SK-N-SH treated with all-trans-retinoic acid at 6 μM for 48 hours (cell line): ENCODE measurements around the gene ERN1.

Experiments
- ATAC-seq: fragments of 200-7000 bp; cut with Tn5 transposase; 3 replicates; pipeline ENCODE4 v1.9.1; 2020; ENCODE audit warnings: mild to moderate bottlenecking, moderate library complexity
- ARNTL ChIP-seq: fragments of 450-650 bp; formaldehyde crosslinking; IDR thresholded peaks from 2 replicates; pipeline ENCODE4 v1.5.0; 2020; ENCODE audit warnings: low read depth, mild to moderate bottlenecking, moderate library complexity, borderline replicate concordance
- BACH2 ChIP-seq: fragments of 250-450 bp; sonication (Bioruptor Pico); IDR thresholded peaks from 2 replicates; pipeline ENCODE4 v1.9.0; 2021; ENCODE audit warnings: mild to moderate bottlenecking, borderline replicate concordance
- CSDC2 ChIP-seq: fragments of 250-450 bp; sonication (Bioruptor Pico); IDR thresholded peaks from 2 replicates; pipeline ENCODE4 v1.5.0; 2020; ENCODE audit warnings: mild to moderate bottlenecking, moderate library complexity
- GLIS3 ChIP-seq: fragments of 250-450 bp; sonication (Bioruptor Pico); IDR thresholded peaks from 2 replicates; pipeline ENCODE4 v1.5.0; 2020; ENCODE audit warnings: mild to moderate bottlenecking, moderate library complexity
- ISL1 ChIP-seq: fragments of 250-450 bp; sonication (Bioruptor Pico); IDR thresholded peaks from 2 replicates; pipeline ENCODE4 v2.1.2; 2022; ENCODE audit warnings: mild to moderate bottlenecking, moderate library complexity
- OSR1 ChIP-seq: fragments of 250-450 bp; sonication (Bioruptor Pico); IDR thresholded peaks from 2 replicates; pipeline ENCODE4 v1.8.0; 2022; ENCODE audit warnings: moderate library complexity, mild to moderate bottlenecking, inconsistent platforms
- PPARA ChIP-seq: fragments of 250-450 bp; sonication (Bioruptor Pico); IDR thresholded peaks from 2 replicates; pipeline ENCODE4 v1.5.0; 2020; ENCODE audit warnings: mild to moderate bottlenecking, borderline replicate concordance
- RARB ChIP-seq: fragments of 250-450 bp; sonication (Bioruptor Pico); IDR thresholded peaks from 2 replicates; pipeline ENCODE4 v1.8.0; 2021; ENCODE audit warnings: mild to moderate bottlenecking, moderate library complexity
- SNAI2 ChIP-seq: fragments of 250-450 bp; sonication (Bioruptor Pico); IDR thresholded peaks from 2 replicates; pipeline ENCODE4 v1.5.0; 2020; ENCODE audit warnings: mild to moderate bottlenecking, moderate library complexity
- TCF4 ChIP-seq: fragments of 250-450 bp; sonication (Bioruptor Pico); IDR thresholded peaks from 2 replicates; pipeline ENCODE4 v1.8.0; 2021; ENCODE audit warnings: mild to moderate bottlenecking, moderate library complexity, borderline replicate concordance
- TOX ChIP-seq: fragments of 250-450 bp; sonication (Bioruptor Pico); IDR thresholded peaks from 2 replicates; pipeline ENCODE4 v1.8.0; 2021; ENCODE audit warnings: mild to moderate bottlenecking, moderate library complexity, borderline replicate concordance
- ZC3H10 ChIP-seq: fragments of 250-450 bp; sonication (Bioruptor Pico); IDR thresholded peaks from 2 replicates; pipeline ENCODE4 v1.5.1; 2021; ENCODE audit warnings: mild to moderate bottlenecking, moderate library complexity
- ZFP3 ChIP-seq: fragments of 250-450 bp; sonication (Bioruptor Pico); IDR thresholded peaks from 2 replicates; pipeline ENCODE4 v1.5.0; 2020; ENCODE audit warnings: mild to moderate bottlenecking, moderate library complexity
- ZFP30 ChIP-seq: fragments of 450-650 bp; formaldehyde crosslinking; IDR thresholded peaks from 2 replicates; pipeline ENCODE4 v1.5.0; 2022; ENCODE audit warnings: mild to moderate bottlenecking, moderate library complexity
- ZNF565 ChIP-seq: fragments of 450-650 bp; formaldehyde crosslinking; conservative IDR thresholded peaks from 2 replicates; pipeline ENCODE4 v1.5.0; 2020; ENCODE audit warnings: low read depth, mild to moderate bottlenecking, moderate library complexity
- ZNF70 ChIP-seq: fragments of 450-650 bp; formaldehyde crosslinking; IDR thresholded peaks from 2 replicates; pipeline ENCODE4 v1.5.0; 2020; ENCODE audit warnings: mild to moderate bottlenecking, moderate library complexity
- ZNF8 ChIP-seq: fragments of 450-650 bp; formaldehyde crosslinking; IDR thresholded peaks from 2 replicates; pipeline ENCODE4 v1.5.0; 2020; ENCODE audit warnings: mild to moderate bottlenecking, moderate library complexity
- TF ChIP-seq, protein P1 (sequence below): fragments of 250-450 bp; sonication (Bioruptor Pico); IDR thresholded peaks from 2 replicates; pipeline ENCODE4 v1.5.0; 2020; ENCODE audit warnings: mild to moderate bottlenecking, moderate library complexity
- TF ChIP-seq, protein P2 (sequence below): fragments of 250-450 bp; sonication (Bioruptor Pico); IDR thresholded peaks from 2 replicates; pipeline ENCODE4 v1.5.1; 2020; ENCODE audit warnings: low read depth, mild to moderate bottlenecking, moderate library complexity
- TF ChIP-seq, protein P3 (sequence below): fragments of 250-450 bp; sonication (Bioruptor Pico); IDR thresholded peaks from 2 replicates; pipeline ENCODE4 v1.8.0; 2020; ENCODE audit warnings: mild to moderate bottlenecking, moderate library complexity, borderline replicate concordance
- TF ChIP-seq, protein P4 (sequence below): fragments of 250-450 bp; sonication (Bioruptor Pico); IDR thresholded peaks from 2 replicates; pipeline ENCODE4 v1.5.1; 2021; ENCODE audit warnings: mild to moderate bottlenecking, moderate library complexity
- TF ChIP-seq, protein P5 (sequence below): fragments of 250-450 bp; sonication (Bioruptor Pico); IDR thresholded peaks from 2 replicates; pipeline ENCODE4 v1.8.0; 2021; ENCODE audit warnings: low read depth, mild to moderate bottlenecking, moderate library complexity, borderline replicate concordance

Gene ERN1

DNA sequence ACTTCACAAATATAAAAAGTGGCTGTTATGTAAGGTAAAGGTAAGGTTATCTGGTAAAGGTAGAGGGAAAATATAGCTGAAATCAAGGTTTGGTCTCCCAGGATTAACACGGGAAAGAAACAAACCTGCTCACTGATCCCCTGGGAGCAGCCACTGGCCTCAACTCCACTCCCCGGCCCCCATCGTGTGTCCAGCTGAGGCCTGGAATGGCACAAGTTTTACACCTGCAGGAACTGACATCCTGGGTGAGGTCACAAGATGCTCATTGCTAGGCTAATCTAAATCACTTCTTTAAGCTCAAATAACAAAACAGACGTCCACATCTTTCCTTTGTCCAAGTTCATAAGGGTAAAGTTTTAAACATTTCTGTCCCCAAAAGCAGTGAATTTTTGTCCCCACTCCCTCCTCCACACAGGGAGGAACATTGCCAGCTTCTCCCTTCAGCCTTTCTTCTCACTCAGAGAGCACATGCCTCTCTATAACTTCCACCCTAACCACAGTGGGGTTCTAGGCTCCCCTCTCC is 46.3 kb downstream of the ERN1 start:
- no peak for TF ChIP-seq RARB (CRISPR knock-in tag)
- TF ChIP-seq TCF4 (CRISPR knock-in tag): no peak
- TF ChIP-seq ISL1 (CRISPR knock-in tag): no peak
- TF ChIP-seq OSR1 (CRISPR knock-in tag): no peak
- TF ChIP-seq, protein P1, sequence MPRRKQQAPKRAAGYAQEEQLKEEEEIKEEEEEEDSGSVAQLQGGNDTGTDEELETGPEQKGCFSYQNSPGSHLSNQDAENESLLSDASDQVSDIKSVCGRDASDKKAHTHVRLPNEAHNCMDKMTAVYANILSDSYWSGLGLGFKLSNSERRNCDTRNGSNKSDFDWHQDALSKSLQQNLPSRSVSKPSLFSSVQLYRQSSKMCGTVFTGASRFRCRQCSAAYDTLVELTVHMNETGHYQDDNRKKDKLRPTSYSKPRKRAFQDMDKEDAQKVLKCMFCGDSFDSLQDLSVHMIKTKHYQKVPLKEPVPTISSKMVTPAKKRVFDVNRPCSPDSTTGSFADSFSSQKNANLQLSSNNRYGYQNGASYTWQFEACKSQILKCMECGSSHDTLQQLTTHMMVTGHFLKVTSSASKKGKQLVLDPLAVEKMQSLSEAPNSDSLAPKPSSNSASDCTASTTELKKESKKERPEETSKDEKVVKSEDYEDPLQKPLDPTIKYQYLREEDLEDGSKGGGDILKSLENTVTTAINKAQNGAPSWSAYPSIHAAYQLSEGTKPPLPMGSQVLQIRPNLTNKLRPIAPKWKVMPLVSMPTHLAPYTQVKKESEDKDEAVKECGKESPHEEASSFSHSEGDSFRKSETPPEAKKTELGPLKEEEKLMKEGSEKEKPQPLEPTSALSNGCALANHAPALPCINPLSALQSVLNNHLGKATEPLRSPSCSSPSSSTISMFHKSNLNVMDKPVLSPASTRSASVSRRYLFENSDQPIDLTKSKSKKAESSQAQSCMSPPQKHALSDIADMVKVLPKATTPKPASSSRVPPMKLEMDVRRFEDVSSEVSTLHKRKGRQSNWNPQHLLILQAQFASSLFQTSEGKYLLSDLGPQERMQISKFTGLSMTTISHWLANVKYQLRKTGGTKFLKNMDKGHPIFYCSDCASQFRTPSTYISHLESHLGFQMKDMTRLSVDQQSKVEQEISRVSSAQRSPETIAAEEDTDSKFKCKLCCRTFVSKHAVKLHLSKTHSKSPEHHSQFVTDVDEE: no peak
- TF ChIP-seq CSDC2: no peak
- no peak for TF ChIP-seq ZFP30 (CRISPR knock-in tag)
- TF ChIP-seq ZNF70: no peak
- TF ChIP-seq, protein P2, sequence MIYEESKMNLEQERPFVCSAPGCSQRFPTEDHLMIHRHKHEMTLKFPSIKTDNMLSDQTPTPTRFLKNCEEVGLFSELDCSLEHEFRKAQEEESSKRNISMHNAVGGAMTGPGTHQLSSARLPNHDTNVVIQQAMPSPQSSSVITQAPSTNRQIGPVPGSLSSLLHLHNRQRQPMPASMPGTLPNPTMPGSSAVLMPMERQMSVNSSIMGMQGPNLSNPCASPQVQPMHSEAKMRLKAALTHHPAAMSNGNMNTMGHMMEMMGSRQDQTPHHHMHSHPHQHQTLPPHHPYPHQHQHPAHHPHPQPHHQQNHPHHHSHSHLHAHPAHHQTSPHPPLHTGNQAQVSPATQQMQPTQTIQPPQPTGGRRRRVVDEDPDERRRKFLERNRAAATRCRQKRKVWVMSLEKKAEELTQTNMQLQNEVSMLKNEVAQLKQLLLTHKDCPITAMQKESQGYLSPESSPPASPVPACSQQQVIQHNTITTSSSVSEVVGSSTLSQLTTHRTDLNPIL (CRISPR knock-in tag): no peak
- no peak for TF ChIP-seq PPARA (CRISPR knock-in tag)
- TF ChIP-seq, protein P3, sequence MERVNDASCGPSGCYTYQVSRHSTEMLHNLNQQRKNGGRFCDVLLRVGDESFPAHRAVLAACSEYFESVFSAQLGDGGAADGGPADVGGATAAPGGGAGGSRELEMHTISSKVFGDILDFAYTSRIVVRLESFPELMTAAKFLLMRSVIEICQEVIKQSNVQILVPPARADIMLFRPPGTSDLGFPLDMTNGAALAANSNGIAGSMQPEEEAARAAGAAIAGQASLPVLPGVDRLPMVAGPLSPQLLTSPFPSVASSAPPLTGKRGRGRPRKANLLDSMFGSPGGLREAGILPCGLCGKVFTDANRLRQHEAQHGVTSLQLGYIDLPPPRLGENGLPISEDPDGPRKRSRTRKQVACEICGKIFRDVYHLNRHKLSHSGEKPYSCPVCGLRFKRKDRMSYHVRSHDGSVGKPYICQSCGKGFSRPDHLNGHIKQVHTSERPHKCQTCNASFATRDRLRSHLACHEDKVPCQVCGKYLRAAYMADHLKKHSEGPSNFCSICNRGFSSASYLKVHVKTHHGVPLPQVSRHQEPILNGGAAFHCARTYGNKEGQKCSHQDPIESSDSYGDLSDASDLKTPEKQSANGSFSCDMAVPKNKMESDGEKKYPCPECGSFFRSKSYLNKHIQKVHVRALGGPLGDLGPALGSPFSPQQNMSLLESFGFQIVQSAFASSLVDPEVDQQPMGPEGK (CRISPR knock-in tag): no peak
- TF ChIP-seq TOX (CRISPR knock-in tag): no peak
- no peak for TF ChIP-seq SNAI2 (CRISPR knock-in tag)
- TF ChIP-seq ZC3H10 (CRISPR knock-in tag): no peak
- TF ChIP-seq ARNTL (CRISPR knock-in tag): no peak
- no peak for ATAC-seq

DNA sequence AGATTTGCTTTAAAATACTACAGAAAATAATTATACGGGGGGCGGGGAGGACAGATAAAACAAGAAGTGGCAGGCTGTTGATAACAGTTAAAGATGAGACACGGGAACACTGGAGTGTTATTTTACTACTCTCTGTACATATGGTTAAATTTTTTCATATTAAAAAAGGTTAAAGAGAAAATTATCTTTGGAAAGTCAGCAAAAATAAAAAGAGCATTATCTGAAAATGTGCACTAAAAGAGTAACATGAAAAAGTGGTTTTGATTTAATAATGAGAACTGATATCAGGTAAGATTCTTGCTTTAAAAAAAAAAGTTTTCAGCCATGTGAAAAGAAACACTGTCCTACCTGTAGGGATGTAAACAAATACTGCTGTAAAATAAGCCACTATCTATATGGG is 46.9 kb downstream of the ERN1 start:
- no peak for ATAC-seq
- TF ChIP-seq SNAI2 (CRISPR knock-in tag): no peak
- no peak for TF ChIP-seq OSR1 (CRISPR knock-in tag)
- TF ChIP-seq GLIS3 (CRISPR knock-in tag): no peak
- TF ChIP-seq TOX (CRISPR knock-in tag): no peak
- TF ChIP-seq TCF4 (CRISPR knock-in tag): no peak
- no peak for TF ChIP-seq PPARA (CRISPR knock-in tag)
- TF ChIP-seq, protein P4, sequence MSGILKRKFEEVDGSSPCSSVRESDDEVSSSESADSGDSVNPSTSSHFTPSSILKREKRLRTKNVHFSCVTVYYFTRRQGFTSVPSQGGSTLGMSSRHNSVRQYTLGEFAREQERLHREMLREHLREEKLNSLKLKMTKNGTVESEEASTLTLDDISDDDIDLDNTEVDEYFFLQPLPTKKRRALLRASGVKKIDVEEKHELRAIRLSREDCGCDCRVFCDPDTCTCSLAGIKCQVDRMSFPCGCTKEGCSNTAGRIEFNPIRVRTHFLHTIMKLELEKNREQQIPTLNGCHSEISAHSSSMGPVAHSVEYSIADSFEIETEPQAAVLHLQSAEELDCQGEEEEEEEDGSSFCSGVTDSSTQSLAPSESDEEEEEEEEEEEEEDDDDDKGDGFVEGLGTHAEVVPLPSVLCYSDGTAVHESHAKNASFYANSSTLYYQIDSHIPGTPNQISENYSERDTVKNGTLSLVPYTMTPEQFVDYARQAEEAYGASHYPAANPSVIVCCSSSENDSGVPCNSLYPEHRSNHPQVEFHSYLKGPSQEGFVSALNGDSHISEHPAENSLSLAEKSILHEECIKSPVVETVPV (CRISPR knock-in tag): no peak
- TF ChIP-seq ZFP3 (CRISPR knock-in tag): no peak
- TF ChIP-seq, protein P3 (CRISPR knock-in tag): no peak
- TF ChIP-seq ZNF565: no peak
- TF ChIP-seq, protein P5, sequence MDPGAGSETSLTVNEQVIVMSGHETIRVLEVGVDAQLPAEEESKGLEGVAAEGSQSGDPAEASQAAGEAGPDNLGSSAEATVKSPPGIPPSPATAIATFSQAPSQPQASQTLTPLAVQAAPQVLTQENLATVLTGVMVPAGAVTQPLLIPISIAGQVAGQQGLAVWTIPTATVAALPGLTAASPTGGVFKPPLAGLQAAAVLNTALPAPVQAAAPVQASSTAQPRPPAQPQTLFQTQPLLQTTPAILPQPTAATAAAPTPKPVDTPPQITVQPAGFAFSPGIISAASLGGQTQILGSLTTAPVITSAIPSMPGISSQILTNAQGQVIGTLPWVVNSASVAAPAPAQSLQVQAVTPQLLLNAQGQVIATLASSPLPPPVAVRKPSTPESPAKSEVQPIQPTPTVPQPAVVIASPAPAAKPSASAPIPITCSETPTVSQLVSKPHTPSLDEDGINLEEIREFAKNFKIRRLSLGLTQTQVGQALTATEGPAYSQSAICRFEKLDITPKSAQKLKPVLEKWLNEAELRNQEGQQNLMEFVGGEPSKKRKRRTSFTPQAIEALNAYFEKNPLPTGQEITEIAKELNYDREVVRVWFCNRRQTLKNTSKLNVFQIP (CRISPR knock-in tag): no peak
- TF ChIP-seq CSDC2: no peak
- no peak for TF ChIP-seq ZNF8 (CRISPR knock-in tag)
- no peak for TF ChIP-seq ISL1 (CRISPR knock-in tag)
- TF ChIP-seq, protein P2 (CRISPR knock-in tag): no peak
- TF ChIP-seq, protein P1: no peak
- TF ChIP-seq BACH2: no peak
- no peak for TF ChIP-seq ZNF70
- no peak for TF ChIP-seq ZFP30 (CRISPR knock-in tag)
